ENCODE measurements around the gene NES.

NES gene

GRCh38 chr1:156676820-156677615, at the start of gene NES:
Gene NES, minus strand, starts transcription at chr1:156677407. Its CDS starts 143 bp downstream, at chr1:156677264.
- H2AFZ ChIP-seq (ENCODE audit: low read length) = 0 out of 2 replicates have a peak within 1 kb of the TSS, but pooled peaks have one; percentile 29
- peak within 1 kb of the TSS; percentile 29 for H3K4me3 ChIP-seq (ENCODE audit: low read length)
- H3K79me2 ChIP-seq (ENCODE audit: low read length) = no peaks in the 10 kb centered on the region
- no peak for DNase-seq
- H3K36me3 ChIP-seq (replicated peaks; ENCODE audit: insufficient read depth, low read length) = no peaks in the 10 kb centered on the region
- H3K27ac ChIP-seq (ENCODE audit: low read length) = no peak within 1 kb of the TSS
- H3F3A ChIP-seq (ENCODE audit: insufficient read depth, low read length) = no peaks in the 10 kb centered on the region
- no peak within 1 kb of the TSS for H3K9ac ChIP-seq (ENCODE audit: low read length)
- no peaks in the 10 kb centered on the region for H3K9me2 ChIP-seq (replicated peaks; ENCODE audit: insufficient read depth, low read length)
- TF ChIP-seq CTCF (IDR thresholded peaks at IDR 0.05; ENCODE audit: low read length) = no peak
- 0 out of 2 replicates have a peak, but pooled peaks have one; percentile 46 for TF ChIP-seq EZH2phosphoT487 (IDR thresholded peaks at IDR 0.05; ENCODE audit: low read length)
- peak; percentile 88 for TF ChIP-seq EZH2 (optimal IDR thresholded peaks at IDR 0.05; ENCODE audit: low read depth, low read length)
- H3K9me3 ChIP-seq (replicated peaks; ENCODE audit: insufficient read depth, low read length) = no peaks in the 10 kb centered on the region
- peak within 1 kb of the TSS; percentile 61 for H3K4me2 ChIP-seq (ENCODE audit: low read depth, low read length)
- H3K27me3 ChIP-seq (replicated peaks; ENCODE audit: insufficient read depth, low read length) = peaks cover 96% of the 10 kb centered on the region
- no peaks in the 10 kb centered on the region for H4K20me1 ChIP-seq (ENCODE audit: insufficient read depth, low read length)
- peaks cover 4% of the 10 kb centered on the region; the same call in 1 of the 2 replicates for H3K4me1 ChIP-seq (ENCODE audit: low read length)

- Histone ChIP-seq H3K4me3 (ENCODE audit: low read length) (peak overlapping the region; percentile 95), H3F3A (ENCODE audit: insufficient read depth, low read length) (peaks cover 32% of the 10 kb centered on the region), H3K9ac (ENCODE audit: low read length) (peak overlapping the region; percentile 85; the same call in 1 of the 2 replicates), H4K20me1 (ENCODE audit: insufficient read depth, low read length) (peaks cover 21% of the 10 kb centered on the region), H3K27ac (ENCODE audit: low read length) (peak overlapping the region; percentile 56; the same call in 1 of the 2 replicates), H3K79me2 (ENCODE audit: low read length) (peaks cover 77% of the 10 kb centered on the region), H3K36me3 (replicated peaks; ENCODE audit: insufficient read depth, low read length) (peaks cover 19% of the 10 kb centered on the region), H3K4me1 (ENCODE audit: low read length) (peaks cover 16% of the 10 kb centered on the region), H3K4me2 (ENCODE audit: low read depth, low read length) (peak overlapping the region; percentile 97), H3K9me2 (replicated peaks; ENCODE audit: insufficient read depth, low read length) (no peaks in the 10 kb centered on the region), H3K9me3 (replicated peaks; ENCODE audit: insufficient read depth, low read length) (no peaks in the 10 kb centered on the region), H3K27me3 (replicated peaks; ENCODE audit: insufficient read depth, low read length) (no peaks in the 10 kb centered on the region), H2AFZ (ENCODE audit: low read length) (no peak overlapping the region)
- TF ChIP-seq EZH2phosphoT487 (IDR thresholded peaks at IDR 0.05; ENCODE audit: low read length) = no peak
- peak; percentile 89 for TF ChIP-seq CTCF (IDR thresholded peaks at IDR 0.05; ENCODE audit: low read length)
- TF ChIP-seq EZH2 (optimal IDR thresholded peaks at IDR 0.05; ENCODE audit: low read depth, low read length) = no peak
- DNase-seq = peak; percentile 84
These were observed 49.5 kb upstream of the NES start for GRCh38 chr1:156726549-156727226.

- Histone ChIP-seq H3K79me2 (ENCODE audit: low read length) (peaks cover 86% of the 10 kb centered on the region), H3K27me3 (replicated peaks; ENCODE audit: insufficient read depth, low read length) (no peaks in the 10 kb centered on the region), H3K4me1 (ENCODE audit: low read length) (peaks cover 16% of the 10 kb centered on the region), H4K20me1 (ENCODE audit: insufficient read depth, low read length) (peaks cover 21% of the 10 kb centered on the region), H3K4me2 (ENCODE audit: low read depth, low read length) (peak overlapping the region; percentile 97), H2AFZ (ENCODE audit: low read length) (no peak overlapping the region), H3F3A (ENCODE audit: insufficient read depth, low read length) (peaks cover 33% of the 10 kb centered on the region), H3K9me2 (replicated peaks; ENCODE audit: insufficient read depth, low read length) (no peaks in the 10 kb centered on the region), H3K27ac (ENCODE audit: low read length) (peak overlapping the region; percentile 56; the same call in 1 of the 2 replicates), H3K9me3 (replicated peaks; ENCODE audit: insufficient read depth, low read length) (no peaks in the 10 kb centered on the region), H3K9ac (ENCODE audit: low read length) (peak overlapping the region; percentile 85; the same call in 1 of the 2 replicates), H3K36me3 (replicated peaks; ENCODE audit: insufficient read depth, low read length) (peaks cover 23% of the 10 kb centered on the region), H3K4me3 (ENCODE audit: low read length) (peak overlapping the region; percentile 95)
- peak; percentile 89 for DNase-seq
- TF ChIP-seq CTCF (IDR thresholded peaks at IDR 0.05; ENCODE audit: low read length) = peak; percentile 99
- TF ChIP-seq EZH2phosphoT487 (IDR thresholded peaks at IDR 0.05; ENCODE audit: low read length) = no peak
- TF ChIP-seq EZH2 (optimal IDR thresholded peaks at IDR 0.05; ENCODE audit: low read depth, low read length) = no peak
These were observed 48.6 kb upstream of the NES start for GRCh38 chr1:156725683-156726280.

All from MM.1S (cell line).